A673 (cell line): ENCODE measurements around the gene ADIPOQ. TPM values are rescaled to one million over a fixed set of nuclear protein-coding genes. Genes with fewer than 3 reads are reported as not detected.

Source experiments
- BruUV-seq: library from RNA; stranded (reverse); fragments of 400-500 nt; replicated peaks from 2 replicates; lab custom pipeline; 2021; lab: Mats Ljungman, UMichigan
- CTCF ChIA-PET: fragments of 300-600 bp; sonication (Branson Sonifier 250); formaldehyde crosslinking; loops from one replicate; lab custom pipeline; 2022; ENCODE audit warnings: antibody characterized with exemption; lab: Charles Lee
- POLR2A ChIA-PET: fragments of 300-600 bp; sonication (Branson Sonifier 250); formaldehyde crosslinking; loops from one replicate; lab custom pipeline; 2022; ENCODE audit warnings: antibody characterized with exemption; ENCODE audit not compliant: low non-redundant PET; lab: Charles Lee
- DNase-seq: peaks from one replicate; pipeline ENCODE4 v3.0.0-alpha.2; 2015; ENCODE audit warnings: low spot score
- H3K27ac ChIP-seq: fragments of 200-600 bp; sonication (generic); 2 replicates; pipeline ENCODE4 v1.5.1; 2016; ENCODE audit warnings: mixed run types, low read depth, mild to moderate bottlenecking, mixed read lengths, antibody characterized with exemption, low read length; ENCODE audit not compliant: poor library complexity, severe bottlenecking
- H3K27me3 ChIP-seq: fragments of 200-600 bp; sonication (generic); replicated peaks from 2 replicates; pipeline ENCODE4 v1.6.1; 2017; ENCODE audit warnings: mixed run types, low read depth, mild to moderate bottlenecking, mixed read lengths, antibody characterized with exemption, low read length; ENCODE audit not compliant: insufficient read depth, poor library complexity
- H3K36me3 ChIP-seq: fragments of 200-600 bp; sonication (generic); 2 replicates; pipeline ENCODE4 v1.6.1; 2016; ENCODE audit warnings: mixed run types, mild to moderate bottlenecking, mixed read lengths, antibody characterized with exemption, low read length; ENCODE audit not compliant: insufficient read depth, poor library complexity, severe bottlenecking
- H3K4me1 ChIP-seq: fragments of 200-600 bp; sonication (generic); 2 replicates; pipeline ENCODE4 v1.6.1; 2017; ENCODE audit warnings: mixed run types, mild to moderate bottlenecking, mixed read lengths, antibody characterized with exemption, low read length; ENCODE audit not compliant: insufficient read depth, poor library complexity, severe bottlenecking
- H3K4me3 ChIP-seq: fragments of 200-600 bp; sonication (generic); 2 replicates; pipeline ENCODE4 v1.5.1; 2016; ENCODE audit warnings: low read depth, mixed run types, mild to moderate bottlenecking, mixed read lengths, low read length; ENCODE audit not compliant: poor library complexity, severe bottlenecking
- H3K9me3 ChIP-seq: fragments of 200-600 bp; sonication (generic); 2 replicates; pipeline ENCODE4 v1.6.1; 2016; ENCODE audit warnings: mixed run types, low read depth, mild to moderate bottlenecking, mixed read lengths, antibody characterized with exemption, low read length; ENCODE audit not compliant: poor library complexity, severe bottlenecking
- CTCF ChIP-seq: fragments of 300-800, 200-600 bp; sonication (generic); conservative IDR thresholded peaks from 2 replicates; pipeline ENCODE4 v1.5.1; 2017; ENCODE audit warnings: low read depth, mild to moderate bottlenecking, antibody characterized with exemption, low read length, moderate library complexity, mixed read lengths
- EZH2 ChIP-seq: fragments of 200-600 bp; sonication (generic); IDR thresholded peaks from 2 replicates; pipeline ENCODE4 v1.6.1; 2017; ENCODE audit warnings: borderline replicate concordance, low read depth, mild to moderate bottlenecking, mixed read lengths, antibody characterized with exemption, low read length; ENCODE audit not compliant: poor library complexity, severe bottlenecking
- intact Hi-C: fragments of 100-400 bp; cut with micrococcal nuclease; formaldehyde crosslinking; loops from one replicate; pipeline ENCODE4 v1.10.0; 2022; ENCODE audit not compliant: unreplicated experiment
- total RNA-seq: library from RNA; stranded (reverse); gene quantifications from 2 replicates; pipeline ENCODE4 v1.2.3, GENCODE V29; 2021

The ADIPOQ gene
- total RNA-seq, 1 experiment from 2014 or later, result not detected

DNA sequence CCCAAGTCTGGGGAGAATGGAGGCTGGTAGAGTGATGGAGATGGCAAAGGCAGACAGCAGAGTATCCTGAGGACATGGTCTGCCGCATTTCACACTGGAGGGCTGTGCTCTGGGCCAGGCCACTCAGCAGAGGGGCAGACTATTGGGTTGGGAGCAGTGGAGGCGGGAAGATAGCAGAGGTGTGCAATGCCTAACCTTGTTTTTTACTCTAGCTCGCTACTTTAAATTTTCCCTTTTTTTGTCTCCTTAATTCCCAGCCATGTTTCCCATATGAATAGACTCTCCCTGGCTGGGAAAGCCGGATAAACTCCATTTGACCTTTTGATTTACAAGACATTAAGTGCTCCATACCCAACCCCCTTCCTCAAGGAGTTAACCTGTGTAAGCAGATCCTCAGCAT, 54.4 kb downstream of the ADIPOQ start:
- no TSS peak for BruUV-seq
- Histone ChIP-seq H3K36me3 (no peaks in the 10 kb centered on the region), H3K9me3 (no peaks in the 10 kb centered on the region), H3K4me3 (no peak overlapping the region), H3K27me3 (no peaks in the 10 kb centered on the region), H3K4me1 (no peaks in the 10 kb centered on the region), H3K27ac (no peak overlapping the region)
- ChIA-PET POLR2A (no interaction called here), CTCF (no interaction called here)
- TF ChIP-seq EZH2, result no peak
- TF ChIP-seq CTCF, result no peak
- DNase-seq, result no peak
- intact Hi-C loops, result no loop called here

DNA sequence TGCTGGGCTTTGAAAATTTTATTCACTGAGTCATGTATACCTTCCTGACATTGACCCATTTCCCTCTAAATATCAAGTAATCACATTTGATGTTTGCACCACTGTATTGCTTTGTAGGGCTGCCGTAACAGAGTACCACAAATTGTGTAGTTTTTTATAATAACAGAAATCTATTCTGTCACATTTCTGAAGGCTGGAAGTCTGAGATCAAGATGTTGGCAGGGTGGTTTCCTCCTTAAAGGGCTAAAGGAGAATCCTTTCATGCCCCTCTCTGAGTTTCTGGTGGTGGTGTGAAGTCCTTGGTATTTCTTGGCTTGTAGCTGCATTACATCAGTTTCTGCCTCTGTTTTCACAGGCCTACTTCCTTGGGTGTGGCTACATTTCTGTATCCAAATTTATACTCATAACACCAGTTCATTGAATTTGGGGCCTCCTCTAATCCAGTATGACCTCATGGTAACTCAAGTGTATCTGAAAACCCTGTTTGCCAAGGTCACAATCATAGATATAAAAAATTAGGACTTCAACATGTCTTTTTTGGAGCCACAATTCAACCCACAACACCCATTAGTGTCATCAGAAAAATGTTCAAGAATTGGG, 58.7 kb downstream of the ADIPOQ start:
- POLR2A ChIA-PET, result interaction anchor here (0.5 kb wide), 1 partner anchor 238 kb away, joined by 3 read pairs; no protein-coding TSS in a partner anchor
- TF ChIP-seq CTCF (no peak), EZH2 (no peak)
- CTCF ChIA-PET, result no interaction called here
- Histone ChIP-seq H3K9me3 (no peaks in the 10 kb centered on the region), H3K36me3 (no peaks in the 10 kb centered on the region), H3K27ac (no peak overlapping the region), H3K4me1 (no peaks in the 10 kb centered on the region), H3K27me3 (no peaks in the 10 kb centered on the region), H3K4me3 (no peak overlapping the region)
- intact Hi-C loops, result no loop called here
- DNase-seq, result no peak
- BruUV-seq, result no TSS peak

DNA sequence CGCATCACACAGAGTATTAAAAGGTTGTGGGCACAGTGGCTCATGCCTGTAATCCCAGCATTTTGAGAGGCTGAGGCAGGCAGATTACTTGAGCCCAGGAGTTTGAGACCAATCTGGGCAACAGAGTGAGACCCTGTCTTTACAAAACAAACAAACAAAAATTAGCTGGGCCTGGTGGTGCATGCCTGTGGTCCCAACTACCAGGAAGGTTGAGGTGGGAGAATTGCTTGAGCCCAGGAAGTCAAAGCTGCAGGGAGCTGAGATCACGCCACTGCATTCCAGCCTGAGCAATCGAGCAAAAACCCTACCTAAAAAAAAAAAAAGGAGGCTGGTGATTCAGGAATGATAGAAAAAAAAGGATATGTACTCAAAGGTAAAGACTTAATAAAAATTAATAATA, 59.6 kb downstream of the ADIPOQ start:
- CTCF ChIA-PET, result no interaction called here

More for the DNA sequence above, 59.6 kb downstream of the ADIPOQ start:
- H3K36me3 ChIP-seq, result no peaks in the 10 kb centered on the region
- no TSS peak for BruUV-seq
- no peaks in the 10 kb centered on the region for H3K27me3 ChIP-seq
- TF ChIP-seq CTCF (no peak), EZH2 (no peak)
- POLR2A ChIA-PET, result no interaction called here
- intact Hi-C loops, result no loop called here
- no peaks in the 10 kb centered on the region for H3K4me1 ChIP-seq
- no peak overlapping the region for H3K27ac ChIP-seq
- H3K9me3 ChIP-seq, result no peaks in the 10 kb centered on the region
- no peak for DNase-seq
- H3K4me3 ChIP-seq, result no peak overlapping the region
